ENCODE measurements around the gene ALDH1L2.

DNA sequence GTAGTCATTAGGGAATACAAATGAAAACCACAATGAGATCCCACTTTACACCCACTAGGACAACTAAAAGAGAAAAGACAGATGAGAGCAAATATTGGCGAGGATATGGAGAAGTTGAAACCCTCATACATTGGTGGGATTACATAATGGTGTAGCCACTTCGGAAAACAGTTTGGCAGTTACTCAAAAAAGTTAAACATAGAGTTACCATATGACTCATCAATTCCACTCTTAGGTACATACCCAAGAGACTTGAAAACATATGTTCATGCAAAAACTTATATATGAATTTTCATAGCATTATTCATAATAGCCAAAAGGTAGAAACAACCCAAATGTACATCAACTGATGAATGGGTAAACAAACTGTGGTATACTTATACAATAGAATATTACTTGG lies 27.1 kb downstream of the ALDH1L2 start:
- TF ChIP-seq, protein P1, sequence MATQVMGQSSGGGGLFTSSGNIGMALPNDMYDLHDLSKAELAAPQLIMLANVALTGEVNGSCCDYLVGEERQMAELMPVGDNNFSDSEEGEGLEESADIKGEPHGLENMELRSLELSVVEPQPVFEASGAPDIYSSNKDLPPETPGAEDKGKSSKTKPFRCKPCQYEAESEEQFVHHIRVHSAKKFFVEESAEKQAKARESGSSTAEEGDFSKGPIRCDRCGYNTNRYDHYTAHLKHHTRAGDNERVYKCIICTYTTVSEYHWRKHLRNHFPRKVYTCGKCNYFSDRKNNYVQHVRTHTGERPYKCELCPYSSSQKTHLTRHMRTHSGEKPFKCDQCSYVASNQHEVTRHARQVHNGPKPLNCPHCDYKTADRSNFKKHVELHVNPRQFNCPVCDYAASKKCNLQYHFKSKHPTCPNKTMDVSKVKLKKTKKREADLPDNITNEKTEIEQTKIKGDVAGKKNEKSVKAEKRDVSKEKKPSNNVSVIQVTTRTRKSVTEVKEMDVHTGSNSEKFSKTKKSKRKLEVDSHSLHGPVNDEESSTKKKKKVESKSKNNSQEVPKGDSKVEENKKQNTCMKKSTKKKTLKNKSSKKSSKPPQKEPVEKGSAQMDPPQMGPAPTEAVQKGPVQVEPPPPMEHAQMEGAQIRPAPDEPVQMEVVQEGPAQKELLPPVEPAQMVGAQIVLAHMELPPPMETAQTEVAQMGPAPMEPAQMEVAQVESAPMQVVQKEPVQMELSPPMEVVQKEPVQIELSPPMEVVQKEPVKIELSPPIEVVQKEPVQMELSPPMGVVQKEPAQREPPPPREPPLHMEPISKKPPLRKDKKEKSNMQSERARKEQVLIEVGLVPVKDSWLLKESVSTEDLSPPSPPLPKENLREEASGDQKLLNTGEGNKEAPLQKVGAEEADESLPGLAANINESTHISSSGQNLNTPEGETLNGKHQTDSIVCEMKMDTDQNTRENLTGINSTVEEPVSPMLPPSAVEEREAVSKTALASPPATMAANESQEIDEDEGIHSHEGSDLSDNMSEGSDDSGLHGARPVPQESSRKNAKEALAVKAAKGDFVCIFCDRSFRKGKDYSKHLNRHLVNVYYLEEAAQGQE (IDR thresholded peaks at IDR 0.05; ENCODE audit: insufficient read depth in 1 of 2, low read depth in 2 of 2, low read length in 2 of 2), result no peak
- TF ChIP-seq POLR2AphosphoS5 (IDR thresholded peaks at IDR 0.05; ENCODE audit: low read depth, low read length) (no peak), TAF1 (IDR thresholded peaks at IDR 0.05; ENCODE audit: borderline replicate concordance, insufficient read depth, low read length) (no peak)

Measured in PFSK-1 (cell line).